GM18873 (cell line): ENCODE measurements around the gene SPOCK1.

Experiments used
- ATAC-seq: cut with Tn5 transposase; IDR thresholded peaks from one replicate; pipeline ENCODE4 v1.9.1; 2021; ENCODE audit warnings: mild to moderate bottlenecking, moderate library complexity, moderate number of reproducible peaks; ENCODE audit not compliant: unreplicated experiment, low FRiP score

SPOCK1 gene

DNA sequence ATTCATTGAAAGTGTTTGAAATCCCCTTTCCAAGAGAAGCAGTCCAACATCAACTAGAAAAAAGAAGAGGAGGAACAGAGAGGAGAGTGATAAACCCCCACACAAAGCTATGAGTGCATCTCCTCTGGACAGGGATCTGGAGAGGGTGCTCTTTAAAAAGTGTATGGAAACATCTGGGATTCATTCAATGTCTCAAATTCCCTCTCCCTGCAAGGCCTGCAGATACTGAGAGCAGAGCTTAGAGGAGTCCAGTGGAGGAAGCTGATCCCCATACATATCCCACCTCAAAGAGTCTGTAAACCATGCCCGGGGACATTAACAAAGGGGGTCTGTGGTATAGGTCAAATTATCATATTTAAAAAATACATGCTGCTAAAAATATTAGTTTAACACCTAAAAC is 2.2 kb downstream of the SPOCK1 start:
- ATAC-seq: no peak

DNA sequence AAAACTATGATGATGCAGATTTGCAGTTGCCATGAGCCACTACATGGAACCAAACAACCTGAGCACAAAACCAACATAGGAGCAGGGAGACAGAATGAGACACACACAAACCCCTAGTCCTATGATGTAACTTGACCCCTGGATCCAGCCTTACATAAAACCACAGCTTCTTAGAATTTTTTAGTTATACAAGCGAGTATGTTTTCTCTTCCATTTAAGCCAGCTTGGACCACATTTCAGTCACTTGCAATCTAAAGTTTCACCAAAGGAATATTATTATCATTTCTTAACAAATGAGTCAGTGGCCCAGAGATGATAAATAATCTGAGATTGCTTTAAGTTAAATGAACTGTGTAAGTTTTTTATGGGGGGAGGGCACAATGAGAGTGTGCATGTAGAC is 6.8 kb downstream of the SPOCK1 start:
- no peak for ATAC-seq

DNA sequence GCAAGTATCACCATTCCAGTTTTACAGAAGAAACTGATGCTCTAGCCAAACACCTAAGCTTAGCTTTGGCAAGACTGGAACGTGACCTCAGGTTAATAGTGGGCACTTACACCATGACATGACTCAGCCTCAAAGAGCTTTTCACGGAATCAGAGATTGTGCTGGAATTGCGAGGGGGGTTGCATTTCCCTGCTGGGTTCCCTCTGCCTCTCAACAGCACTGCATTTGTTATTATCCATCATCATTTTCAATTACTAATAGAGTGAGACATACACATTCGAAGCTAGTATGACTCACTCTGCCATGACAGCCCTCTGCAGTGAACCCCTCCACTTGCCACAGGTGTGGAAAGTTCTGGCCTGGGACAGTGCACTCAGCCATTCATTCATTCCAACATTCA is 8.0 kb downstream of the SPOCK1 start:
- no peak for ATAC-seq

DNA sequence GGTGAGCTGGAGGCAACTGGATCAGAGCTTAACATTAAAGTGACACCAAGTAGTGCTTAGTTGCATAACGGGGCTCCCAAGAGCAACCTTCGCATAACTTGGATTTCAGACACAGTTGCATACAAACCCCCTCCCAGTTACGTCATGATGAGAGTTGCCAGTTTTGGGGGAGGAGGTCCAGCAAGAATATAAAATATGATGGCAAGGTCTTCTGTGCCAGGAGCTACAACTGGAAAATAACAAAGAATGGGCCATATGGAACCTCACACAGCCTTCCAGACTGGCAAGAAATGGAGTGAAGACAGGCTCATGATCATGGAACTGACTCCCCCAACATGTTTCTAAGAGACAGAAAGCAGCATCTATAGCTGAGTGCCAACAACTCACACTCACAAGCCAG is 8.5 kb downstream of the SPOCK1 start:
- no peak for ATAC-seq

DNA sequence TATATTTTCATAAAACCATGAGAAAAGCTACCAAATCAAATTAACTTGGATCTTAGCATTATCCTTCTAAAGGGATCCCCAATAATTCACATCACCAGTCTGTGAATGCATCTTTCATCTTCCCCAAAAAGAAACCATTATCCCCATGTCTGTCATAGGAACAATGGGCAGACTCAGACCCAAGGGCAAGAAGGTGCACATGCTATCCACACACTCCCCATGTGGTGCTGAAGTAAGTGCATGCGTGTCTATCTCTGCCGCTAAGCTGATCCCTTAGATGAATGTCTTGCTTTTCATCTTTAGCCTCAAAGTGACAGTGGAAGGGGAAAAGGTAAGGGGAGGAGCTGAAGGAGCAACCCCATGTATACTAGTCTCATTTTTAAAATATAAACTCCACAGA is 10.2 kb downstream of the SPOCK1 start:
- no peak for ATAC-seq

DNA sequence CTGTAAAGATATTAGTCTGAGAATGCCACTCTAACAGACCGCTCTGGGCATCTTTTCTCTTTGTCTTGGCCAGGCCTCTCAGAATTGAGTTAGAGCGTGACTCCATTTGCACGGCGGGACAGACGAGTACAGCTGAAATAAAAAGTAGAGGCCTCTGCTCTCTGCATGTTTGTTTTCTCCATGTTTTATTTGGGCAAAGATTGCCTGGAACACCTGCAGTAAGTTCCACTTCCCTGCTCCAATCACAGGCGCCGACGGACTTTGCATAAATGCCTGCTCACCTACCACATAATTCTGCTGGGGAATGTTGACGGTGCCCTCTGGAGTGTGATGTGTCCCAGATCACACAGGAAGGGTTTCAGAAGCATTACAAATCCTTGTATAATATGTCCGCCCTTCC is 10.6 kb downstream of the SPOCK1 start:
- ATAC-seq: no peak

DNA sequence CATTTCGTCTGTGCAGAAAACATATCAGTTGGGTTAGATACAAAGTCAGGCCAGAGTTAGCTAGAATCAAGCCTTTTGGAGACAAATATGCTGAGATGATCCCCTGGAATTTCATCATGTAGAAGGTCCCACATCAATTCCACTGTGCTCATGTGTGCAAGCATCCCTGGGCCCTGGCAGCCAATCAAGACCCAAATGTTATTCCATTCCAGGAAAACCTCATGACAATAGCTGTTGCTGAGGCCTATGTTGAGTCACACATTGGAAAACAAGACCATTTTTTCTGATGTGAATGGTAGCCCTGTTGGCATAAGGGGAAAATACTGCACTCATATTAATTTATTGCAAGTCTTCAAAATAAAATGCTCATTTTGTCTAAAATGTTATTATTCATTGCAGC is 11.5 kb downstream of the SPOCK1 start:
- no peak for ATAC-seq

DNA sequence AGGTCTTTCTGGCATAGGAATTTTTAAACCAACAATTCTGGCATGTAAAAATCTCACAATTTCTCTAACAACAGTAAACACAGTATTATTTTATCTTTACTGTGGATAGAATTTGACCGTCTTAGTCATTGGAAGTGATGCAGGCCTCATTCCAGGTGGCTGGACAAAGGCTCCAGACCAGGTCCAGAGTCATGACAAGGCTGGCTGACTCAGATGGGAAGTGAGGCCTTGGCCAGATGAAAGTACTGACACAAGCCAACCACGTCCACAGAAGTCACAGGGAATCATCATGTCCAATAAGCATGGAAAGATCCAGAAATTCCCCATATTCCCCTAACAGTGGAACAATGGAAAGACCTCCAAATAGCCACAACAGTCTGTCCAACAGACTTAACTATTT is 12.4 kb downstream of the SPOCK1 start:
- ATAC-seq: no peak

DNA sequence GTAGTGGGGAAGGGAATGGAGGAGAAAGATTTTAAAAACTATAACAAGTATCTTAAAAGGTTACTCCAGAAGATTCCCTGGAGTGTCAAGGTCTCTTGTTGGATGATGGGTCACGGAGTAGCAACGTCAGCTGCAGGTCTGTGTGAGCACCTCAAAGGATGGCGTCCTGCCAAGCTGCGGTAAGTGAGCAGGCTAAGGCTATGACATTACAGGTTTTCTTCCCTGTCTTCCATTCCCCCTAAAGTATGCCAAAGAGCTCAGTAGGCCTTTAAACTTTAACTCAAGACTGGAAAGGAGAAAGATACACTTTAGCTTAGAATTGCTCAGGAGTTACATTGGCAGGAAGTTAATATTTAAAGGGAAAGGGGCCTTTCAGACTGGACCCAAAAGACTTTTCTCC is 17.5 kb downstream of the SPOCK1 start:
- no peak for ATAC-seq

DNA sequence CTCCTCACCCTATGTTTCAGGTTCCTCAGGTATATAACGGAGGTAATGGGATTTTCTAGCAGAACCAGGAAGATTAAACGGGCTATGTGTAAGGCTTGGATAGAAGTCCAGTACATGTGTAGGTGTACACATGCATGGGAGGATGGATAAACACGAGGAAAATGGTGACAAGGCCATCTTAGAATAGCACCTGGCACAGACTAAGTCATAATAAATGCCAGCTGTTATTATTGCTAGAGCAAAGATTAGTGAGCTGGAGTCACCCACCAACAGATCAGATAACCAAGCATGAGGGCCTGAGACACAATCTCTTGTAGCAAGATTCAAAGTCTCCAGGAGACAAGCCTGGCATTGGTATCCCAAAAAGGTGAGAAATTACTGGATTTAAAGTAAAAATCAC is 21.1 kb downstream of the SPOCK1 start:
- ATAC-seq: no peak

DNA sequence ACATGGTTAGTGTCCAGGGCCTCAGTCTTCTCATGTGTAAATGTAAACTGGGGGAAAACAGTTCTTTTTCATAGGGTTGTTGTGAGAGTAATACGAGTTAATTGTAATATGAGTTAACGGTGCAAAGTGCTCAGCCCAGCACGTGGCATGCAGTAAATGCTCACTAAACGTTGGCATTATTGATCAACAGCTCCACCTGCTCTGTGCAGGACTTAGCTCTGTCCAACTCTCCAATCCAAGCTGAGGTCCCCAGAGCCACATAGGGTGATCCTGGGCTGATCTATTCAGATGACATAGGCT is 28.3 kb downstream of the SPOCK1 start:
- ATAC-seq: no peak

DNA sequence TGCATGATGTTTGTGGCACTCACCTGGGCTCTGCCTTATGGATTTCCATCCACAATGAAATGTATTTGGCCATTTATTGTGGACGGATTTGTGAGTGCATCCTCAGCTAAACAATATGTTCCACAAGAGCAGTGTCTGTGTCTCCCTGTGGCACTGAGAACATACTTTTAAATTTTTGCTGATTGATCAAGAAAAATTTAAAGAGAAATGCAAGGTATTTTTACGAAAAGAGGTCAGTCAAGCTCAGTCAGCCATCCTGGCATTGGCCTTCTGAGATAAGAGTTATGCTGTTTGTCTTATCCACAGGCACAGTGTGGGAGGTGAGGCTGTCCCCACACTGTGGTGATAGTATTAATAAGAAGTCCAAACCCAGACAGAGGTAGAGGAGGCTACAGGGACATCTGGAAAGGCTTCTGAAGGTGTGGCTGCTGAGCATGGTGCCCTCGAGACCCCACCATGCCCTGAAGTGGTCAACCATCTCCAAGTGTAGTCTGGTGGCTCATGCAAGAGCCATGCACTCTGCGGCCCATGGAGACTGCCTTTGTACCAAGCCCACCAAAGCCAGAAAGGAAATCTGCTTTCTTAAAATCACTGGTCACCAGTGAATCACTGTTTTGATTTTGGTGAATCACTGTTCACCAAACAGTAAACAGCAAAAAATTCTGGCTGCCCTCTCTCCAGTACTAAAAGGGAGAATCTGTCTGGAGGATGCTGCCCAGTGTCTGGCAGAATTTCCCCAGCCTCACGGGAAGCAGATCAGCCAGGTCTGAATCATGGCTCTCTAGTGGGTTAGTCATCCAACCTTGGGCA is 28.8 kb downstream of the SPOCK1 start:
- ATAC-seq: no peak

DNA sequence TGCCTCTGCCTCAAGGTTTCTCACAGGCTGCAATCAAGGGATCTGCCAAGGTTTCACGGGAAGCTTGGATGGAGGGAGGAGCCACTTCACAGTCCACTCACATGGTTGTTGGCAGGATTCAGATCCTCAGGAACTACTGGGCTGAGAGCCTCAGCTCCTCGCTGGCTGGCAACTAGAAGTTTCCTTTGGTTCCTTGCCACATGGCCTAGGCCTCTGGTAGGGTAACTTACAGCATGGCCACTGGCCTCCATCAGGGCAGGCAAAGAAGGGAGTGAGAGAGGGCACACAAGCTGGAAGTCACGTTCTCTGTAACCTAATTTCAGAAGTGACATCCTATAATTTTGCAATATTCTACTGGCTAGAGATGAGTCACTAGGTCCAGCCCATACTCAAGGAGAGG is 32.2 kb downstream of the SPOCK1 start:
- no peak for ATAC-seq

DNA sequence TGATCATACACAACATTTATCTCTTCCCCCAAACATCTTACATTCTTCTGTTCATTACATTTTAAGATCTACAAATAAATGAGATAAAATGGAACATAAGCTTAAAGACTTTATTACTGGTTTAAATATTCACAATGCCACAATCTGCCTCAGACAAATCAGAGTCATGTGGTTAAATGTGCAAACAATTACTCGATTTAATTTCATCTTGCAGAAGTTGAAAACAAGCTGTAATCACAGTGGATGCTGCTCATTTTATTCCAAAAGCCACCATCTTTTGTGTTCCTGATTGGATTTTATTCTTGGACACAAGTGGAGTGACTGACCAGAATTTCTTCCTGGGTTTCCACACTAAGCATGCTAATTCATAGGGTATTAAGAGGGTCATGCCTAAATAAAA is 33.2 kb downstream of the SPOCK1 start:
- ATAC-seq: no peak

DNA sequence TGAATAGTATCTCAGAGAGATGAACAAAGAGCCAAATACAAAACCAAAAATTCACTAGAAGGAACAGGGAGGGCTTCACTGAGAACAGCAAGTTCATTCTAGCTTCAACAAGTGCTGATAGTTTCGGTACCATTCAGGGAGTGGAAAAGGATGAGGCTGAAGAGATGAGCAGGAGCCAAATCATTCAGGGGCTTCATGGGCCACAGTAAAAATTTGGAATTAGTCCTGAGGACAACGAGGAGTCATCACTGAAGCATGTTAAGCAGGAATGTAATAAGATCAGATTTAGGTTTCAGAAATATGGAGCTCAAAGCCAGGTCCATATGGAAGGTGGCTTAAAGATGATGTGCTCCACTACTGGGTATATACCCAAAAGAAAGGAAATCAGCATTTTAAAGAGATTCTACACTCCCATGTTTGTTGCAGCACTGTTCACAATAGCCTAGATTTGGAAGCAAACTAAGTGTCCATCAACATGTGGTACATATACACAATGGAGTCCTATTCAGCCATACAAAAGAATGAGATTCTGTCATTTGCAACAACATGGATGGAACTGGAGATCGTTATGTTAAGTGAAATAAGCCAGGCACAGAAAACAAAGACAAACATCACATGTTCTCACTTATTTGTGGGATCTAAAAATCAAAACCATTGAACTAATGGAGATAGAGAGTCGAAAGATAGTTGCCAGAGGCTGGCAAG is 36.2 kb downstream of the SPOCK1 start:
- ATAC-seq: no peak

DNA sequence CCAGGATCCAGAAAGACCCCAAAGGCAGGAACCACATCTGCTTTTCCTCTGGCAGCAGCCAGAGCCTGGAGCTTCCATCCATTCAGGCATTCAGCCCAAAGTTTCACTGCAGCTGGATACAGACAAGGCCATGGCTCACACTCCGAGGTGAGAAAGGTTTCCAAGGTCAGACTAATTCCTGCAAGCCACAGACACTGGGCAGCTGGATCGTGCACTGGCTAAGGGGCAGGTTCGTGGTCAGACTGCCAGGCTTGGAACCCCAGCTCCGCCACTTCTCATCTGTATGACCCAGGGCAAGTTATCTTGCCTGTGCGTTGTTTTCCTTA is 36.9 kb downstream of the SPOCK1 start:
- no peak for ATAC-seq

DNA sequence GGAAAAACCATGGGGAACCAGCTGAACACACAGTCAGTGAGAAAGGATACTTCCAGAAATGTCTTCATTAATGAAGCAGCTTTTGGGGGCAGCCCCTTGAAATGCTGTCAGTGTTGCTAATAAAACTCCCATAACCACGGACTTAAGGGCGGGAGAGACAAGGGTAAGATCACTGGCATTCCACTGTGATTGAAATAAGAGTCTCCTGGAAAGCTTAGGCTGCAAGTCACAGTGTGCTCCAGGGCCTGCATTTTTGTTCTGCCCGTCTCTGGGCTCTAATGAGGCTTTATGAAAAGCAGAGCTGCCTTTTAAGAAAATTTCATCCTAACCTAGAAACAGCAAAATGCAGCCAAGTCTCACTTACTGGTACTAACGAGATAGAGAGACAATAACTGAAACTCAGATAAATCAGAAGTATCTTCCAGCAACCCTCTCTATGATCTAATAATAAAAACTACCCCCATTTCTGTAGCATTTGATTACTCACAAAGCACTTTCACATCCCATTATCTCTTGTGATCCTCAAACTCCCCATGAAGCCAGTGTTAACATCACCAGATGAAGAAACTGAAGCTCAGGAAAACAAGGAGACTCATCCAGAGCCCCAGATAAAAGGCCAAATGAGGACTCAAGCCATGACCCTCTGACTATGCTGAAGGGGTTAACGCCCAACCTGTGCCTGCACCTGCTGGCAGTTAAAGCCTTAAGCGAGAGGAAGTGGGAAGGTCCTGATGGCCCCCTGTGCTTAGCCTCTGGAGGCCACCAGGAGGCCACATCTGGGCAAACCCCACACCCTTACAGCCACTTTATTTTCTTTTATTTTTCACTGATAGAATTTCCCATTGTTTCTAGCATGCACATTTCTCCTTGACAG is 37.5 kb downstream of the SPOCK1 start:
- ATAC-seq: no peak

DNA sequence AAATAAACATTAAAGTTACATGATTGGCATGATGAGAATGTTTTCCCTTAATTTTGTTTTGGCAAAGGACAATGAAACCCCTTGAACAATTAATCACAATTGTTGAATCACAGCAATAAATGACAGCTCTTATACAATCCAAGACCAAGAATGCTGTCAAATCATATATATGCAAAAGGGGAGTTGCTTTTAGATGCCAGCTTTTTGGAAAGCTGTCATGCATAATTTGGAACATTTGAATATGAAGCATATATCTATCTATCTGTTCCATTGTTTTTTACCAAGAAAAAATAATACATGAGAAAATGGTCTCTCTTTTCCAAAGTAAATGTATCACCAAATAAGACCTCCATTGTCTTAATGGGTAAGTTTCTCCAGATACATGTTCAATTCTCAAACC is 44.5 kb downstream of the SPOCK1 start:
- ATAC-seq: no peak

DNA sequence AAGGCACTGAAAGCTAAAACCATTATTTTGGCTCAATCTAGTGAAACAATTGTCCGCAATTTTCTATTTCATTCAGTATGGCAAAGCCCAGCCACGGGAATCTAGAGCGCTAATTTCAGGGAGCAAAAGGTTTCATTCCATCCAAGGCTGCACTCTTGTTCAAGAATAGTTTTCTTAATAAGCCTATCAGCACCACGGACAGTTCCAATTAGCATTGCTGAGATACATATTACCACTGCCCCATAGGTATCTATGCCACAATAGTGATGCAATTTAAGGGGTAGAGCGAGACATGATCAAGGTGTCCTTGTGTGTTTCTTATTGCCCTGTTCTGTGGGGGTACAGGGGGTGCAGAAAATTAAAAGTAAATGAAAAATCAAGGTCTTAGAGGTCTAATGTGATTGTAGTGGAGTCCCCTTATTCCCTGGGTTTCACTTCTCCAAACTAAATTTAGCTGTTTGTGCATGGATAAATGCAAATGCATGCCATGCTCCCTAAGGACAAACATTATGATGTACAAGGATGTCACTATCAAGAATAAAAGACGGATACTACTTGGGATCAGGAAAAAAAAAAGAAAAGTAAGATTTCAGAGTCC is 45.5 kb downstream of the SPOCK1 start:
- no peak for ATAC-seq

DNA sequence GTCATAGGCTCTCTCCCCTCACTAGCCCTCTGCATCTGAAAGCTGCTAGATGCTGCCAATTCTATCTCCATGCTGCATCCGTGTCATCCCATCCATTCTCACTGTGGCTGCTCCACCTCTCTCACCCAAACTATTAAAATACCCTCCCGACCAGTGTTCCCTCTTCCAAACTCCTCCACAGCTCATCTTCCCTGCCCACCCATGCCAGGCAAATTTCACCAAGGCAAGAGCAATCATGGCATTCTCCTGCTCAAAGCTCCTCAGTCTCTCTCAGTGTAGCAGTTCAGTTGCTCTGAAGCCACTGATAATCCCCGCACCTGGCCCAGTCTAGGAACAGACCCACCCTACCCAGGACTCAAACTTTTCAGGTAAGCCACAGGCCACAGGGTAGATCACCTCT is 48.4 kb downstream of the SPOCK1 start:
- no peak for ATAC-seq

DNA sequence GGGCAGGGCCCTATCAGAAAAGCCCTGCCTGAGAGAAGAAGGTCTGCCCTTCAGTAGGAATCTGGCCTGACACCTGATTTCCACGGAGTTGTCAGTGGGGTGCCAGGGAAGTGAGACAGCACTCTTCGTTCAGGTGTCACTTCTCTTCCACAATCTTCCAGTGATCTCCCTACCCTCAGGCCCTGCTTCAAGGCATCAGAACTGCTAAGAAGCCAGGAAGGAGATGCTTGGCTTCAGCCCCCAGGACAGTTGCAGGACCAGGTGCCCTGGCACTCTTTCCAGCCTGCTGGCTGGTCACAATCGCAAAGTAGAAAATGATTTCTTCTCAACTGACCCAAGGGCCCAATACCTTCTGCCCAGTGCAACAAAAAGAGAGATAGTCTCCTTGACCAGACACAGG is 50.3 kb downstream of the SPOCK1 start:
- no peak for ATAC-seq
